Measurements from ENCODE around the gene ATP6V1G2.

DNA sequence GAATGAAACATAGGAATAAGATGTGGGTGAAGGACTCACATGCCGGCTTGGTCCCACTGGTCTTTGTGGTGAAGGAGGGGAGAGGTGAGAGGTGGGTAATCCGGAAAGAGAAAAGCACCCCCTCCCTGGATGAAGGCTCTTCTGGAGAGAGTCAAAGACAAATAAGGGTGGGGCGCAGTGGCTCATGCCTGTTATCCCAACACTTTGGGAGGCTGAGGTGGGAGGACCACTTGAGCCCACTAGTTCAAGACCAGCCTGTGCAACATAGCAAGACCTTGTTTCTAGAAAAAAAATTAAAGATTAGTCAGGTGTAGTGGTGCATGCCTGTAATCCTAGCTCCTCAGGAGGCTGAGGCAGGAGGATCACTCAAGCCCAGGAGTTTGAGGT is 32.7 kb upstream of the ATP6V1G2 start:
- TF ChIP-seq, protein P1, sequence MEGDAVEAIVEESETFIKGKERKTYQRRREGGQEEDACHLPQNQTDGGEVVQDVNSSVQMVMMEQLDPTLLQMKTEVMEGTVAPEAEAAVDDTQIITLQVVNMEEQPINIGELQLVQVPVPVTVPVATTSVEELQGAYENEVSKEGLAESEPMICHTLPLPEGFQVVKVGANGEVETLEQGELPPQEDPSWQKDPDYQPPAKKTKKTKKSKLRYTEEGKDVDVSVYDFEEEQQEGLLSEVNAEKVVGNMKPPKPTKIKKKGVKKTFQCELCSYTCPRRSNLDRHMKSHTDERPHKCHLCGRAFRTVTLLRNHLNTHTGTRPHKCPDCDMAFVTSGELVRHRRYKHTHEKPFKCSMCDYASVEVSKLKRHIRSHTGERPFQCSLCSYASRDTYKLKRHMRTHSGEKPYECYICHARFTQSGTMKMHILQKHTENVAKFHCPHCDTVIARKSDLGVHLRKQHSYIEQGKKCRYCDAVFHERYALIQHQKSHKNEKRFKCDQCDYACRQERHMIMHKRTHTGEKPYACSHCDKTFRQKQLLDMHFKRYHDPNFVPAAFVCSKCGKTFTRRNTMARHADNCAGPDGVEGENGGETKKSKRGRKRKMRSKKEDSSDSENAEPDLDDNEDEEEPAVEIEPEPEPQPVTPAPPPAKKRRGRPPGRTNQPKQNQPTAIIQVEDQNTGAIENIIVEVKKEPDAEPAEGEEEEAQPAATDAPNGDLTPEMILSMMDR (IDR thresholded peaks at IDR 0.05): no peak
- TF ChIP-seq POLR2A (IDR thresholded peaks at IDR 0.05) (no peak), EP300 (IDR thresholded peaks at IDR 0.05) (no peak)

Data from sigmoid colon (tissue), 4 donors.